WERI-Rb-1 (cell line): ENCODE measurements around the gene KIF5A.
A peak's percentile ranks its signal among the peaks of the same experiment; 100 is the strongest.

Source experiments
- DNase-seq: peaks from one replicate; pipeline ENCODE4 v3.0.0-alpha.2; 2020
- H3K27ac ChIP-seq: fragments of 250-450 bp; sonication (Bioruptor Pico); 2 replicates; pipeline ENCODE4 v1.5.1; 2020; ENCODE audit warnings: mild to moderate bottlenecking, moderate library complexity
- H3K27me3 ChIP-seq: fragments of 250-450 bp; sonication (Bioruptor Pico); 2 replicates; pipeline ENCODE4 v1.5.1; 2021; ENCODE audit warnings: mild to moderate bottlenecking, low read depth, moderate library complexity; ENCODE audit not compliant: insufficient read depth, severe bottlenecking
- H3K36me3 ChIP-seq: fragments of 250-450 bp; sonication (Bioruptor Pico); 2 replicates; pipeline ENCODE4 v1.5.1; 2020; ENCODE audit warnings: mild to moderate bottlenecking, moderate library complexity
- H3K4me3 ChIP-seq: 2 replicates; pipeline ENCODE4 v1.5.1; 2011; ENCODE audit warnings: low read depth, mild to moderate bottlenecking, control low read depth, low read length
- H3K9me3 ChIP-seq: fragments of 250-450 bp; sonication (Bioruptor Pico); 2 replicates; pipeline ENCODE4 v1.5.1; 2021; ENCODE audit warnings: mild to moderate bottlenecking, moderate library complexity; ENCODE audit not compliant: severe bottlenecking
- TF ChIP-seq, protein P1 (sequence below): IDR thresholded peaks from 2 replicates; pipeline ENCODE4 v1.5.1; 2011; ENCODE audit warnings: low read depth, mild to moderate bottlenecking, control low read depth, inconsistent platforms, low read length

Gene KIF5A

DNA sequence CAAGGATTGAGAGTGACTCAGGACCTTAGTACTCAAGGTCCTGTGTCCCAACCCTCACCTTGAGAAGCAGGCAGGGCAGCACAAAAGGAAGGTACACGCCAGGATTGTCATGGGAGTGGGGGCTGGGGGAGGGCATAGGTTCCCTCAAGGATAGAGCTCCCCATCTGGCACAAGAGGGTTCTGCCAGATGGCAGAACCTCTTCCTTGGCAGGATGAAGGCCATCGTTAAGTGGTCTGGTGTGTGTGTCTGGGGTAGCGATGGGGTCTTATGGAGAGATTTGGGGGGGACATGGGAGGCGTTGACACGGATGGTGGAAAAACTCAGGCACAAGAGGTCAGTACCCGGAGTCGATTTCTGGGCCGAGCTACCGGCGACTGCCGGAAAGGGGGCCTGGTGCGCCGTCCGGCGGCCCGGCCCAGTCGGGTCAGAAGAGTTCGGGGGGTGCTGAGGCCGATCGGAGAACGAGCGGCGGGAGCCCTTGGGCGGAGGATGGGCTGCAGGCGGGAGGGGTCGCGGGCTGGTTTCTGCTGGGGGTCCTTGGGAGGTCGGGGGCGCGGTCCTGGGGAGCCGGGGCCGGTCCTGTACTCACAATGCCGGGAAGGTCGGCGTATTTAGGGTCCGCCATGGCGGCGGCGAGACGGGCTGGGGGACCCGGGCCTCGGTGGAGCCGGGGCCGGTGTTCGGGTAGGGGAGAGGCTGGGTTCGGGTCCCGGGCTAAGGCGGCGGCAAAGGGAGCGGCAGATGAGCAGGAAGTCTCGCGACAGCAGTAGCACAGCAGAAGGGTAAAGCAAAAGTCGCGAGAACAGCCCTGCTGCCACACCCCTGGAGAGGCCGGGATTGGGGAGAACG is 3.2 kb upstream of the KIF5A start, which contains the start of gene DCTN2:
TSS of gene DCTN2 (minus strand) at position 755 of the 850 bp plus-strand sequence. CDS start at position 626, 129 bp downstream.
- TF ChIP-seq, protein P1, sequence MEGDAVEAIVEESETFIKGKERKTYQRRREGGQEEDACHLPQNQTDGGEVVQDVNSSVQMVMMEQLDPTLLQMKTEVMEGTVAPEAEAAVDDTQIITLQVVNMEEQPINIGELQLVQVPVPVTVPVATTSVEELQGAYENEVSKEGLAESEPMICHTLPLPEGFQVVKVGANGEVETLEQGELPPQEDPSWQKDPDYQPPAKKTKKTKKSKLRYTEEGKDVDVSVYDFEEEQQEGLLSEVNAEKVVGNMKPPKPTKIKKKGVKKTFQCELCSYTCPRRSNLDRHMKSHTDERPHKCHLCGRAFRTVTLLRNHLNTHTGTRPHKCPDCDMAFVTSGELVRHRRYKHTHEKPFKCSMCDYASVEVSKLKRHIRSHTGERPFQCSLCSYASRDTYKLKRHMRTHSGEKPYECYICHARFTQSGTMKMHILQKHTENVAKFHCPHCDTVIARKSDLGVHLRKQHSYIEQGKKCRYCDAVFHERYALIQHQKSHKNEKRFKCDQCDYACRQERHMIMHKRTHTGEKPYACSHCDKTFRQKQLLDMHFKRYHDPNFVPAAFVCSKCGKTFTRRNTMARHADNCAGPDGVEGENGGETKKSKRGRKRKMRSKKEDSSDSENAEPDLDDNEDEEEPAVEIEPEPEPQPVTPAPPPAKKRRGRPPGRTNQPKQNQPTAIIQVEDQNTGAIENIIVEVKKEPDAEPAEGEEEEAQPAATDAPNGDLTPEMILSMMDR: peak; percentile 30; the same call in 1 of the 2 replicates
- Histone ChIP-seq H3K9me3 (no peaks in the 10 kb centered on the region), H3K27me3 (no peaks in the 10 kb centered on the region), H3K27ac (peak within 1 kb of the TSS; percentile 91), H3K4me3 (peak within 1 kb of the TSS; percentile 90), H3K36me3 (peaks cover 20% of the 10 kb centered on the region)
- DNase-seq: peak; percentile 97

DNA sequence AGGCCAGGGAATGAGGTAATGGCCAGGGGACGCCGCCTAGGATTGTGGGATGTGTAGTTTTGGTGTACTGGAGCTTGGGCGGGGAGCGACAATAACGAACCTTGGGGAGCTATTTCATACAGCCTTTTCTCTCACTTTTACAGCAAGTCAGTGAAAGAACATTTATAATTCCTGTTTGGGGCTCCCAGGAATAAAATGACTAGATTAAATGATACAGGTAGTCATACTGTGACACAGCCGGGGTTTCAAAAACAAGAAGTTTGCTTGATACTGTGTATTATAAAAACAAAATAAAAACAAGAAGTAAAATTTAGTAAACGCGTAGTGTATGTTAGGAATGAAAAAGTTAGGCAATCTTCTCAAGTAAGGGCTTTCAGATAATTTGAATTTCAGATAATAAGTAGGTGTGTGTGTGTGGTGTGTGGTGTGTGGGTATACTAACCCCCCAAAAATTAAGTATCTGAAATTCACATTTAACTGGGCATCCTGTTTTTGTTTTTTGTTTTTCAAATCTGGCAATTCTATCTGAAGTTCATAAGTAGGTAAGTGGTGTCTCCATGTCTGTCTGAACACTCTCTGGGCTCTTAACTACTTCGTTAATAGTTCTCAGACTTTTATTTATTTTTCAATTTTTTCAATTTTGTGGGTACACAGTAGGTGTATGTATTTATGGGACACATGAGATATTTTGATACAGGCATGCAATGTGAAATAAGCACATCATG is 2.4 kb upstream of the KIF5A start:
- Histone ChIP-seq H3K27ac (no peak overlapping the region; the same call in 1 of the 2 replicates), H3K4me3 (peak overlapping the region; percentile 90), H3K9me3 (no peaks in the 10 kb centered on the region), H3K27me3 (no peaks in the 10 kb centered on the region), H3K36me3 (peaks cover 15% of the 10 kb centered on the region)
- no peak for DNase-seq
- TF ChIP-seq, protein P1: no peak

DNA sequence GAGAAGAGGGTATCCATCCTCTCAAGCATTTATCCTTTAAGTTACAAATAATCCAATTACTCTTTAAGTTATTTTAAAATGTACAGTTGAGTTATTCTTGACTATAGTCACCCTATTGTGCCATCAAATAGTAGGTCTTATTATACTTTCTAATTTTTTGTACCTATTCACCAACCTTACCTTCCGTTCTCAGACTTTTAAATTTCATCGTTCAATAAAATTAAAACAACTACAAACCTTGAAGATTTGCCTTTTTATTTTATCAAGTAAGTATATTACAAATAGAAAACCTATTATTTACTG is 1.9 kb upstream of the KIF5A start:
- H3K27me3 ChIP-seq: no peaks in the 10 kb centered on the region
- H3K36me3 ChIP-seq: peaks cover 10% of the 10 kb centered on the region
- H3K9me3 ChIP-seq: no peaks in the 10 kb centered on the region
- TF ChIP-seq, protein P1: no peak
- H3K27ac ChIP-seq: no peak overlapping the region
- H3K4me3 ChIP-seq: no peak overlapping the region
- DNase-seq: no peak

DNA sequence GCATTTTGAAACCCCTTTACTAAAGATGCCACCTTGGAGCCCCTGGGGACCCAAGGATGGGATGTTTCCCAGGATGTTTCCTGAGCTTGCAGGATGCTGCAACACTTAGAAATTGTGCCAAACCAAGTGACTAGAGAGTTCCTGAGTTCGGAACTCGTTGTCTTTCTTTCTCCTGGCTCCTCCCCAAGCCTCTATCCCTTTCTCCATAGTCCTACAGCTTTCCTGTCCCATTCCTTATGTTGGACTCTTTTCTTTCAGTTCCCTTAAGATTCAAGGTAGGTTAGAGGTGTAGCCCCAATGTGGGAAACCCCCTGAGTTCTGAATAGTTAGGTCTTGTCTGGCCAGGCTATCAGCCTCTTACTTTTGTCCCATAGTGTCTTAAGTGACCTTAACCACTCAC is 1.4 kb upstream of the KIF5A start:
- no peak overlapping the region for H3K27ac ChIP-seq
- no peaks in the 10 kb centered on the region for H3K9me3 ChIP-seq
- peaks cover 10% of the 10 kb centered on the region for H3K36me3 ChIP-seq
- no peaks in the 10 kb centered on the region for H3K27me3 ChIP-seq
- TF ChIP-seq, protein P1: no peak
- no peak for DNase-seq
- H3K4me3 ChIP-seq: no peak overlapping the region

DNA sequence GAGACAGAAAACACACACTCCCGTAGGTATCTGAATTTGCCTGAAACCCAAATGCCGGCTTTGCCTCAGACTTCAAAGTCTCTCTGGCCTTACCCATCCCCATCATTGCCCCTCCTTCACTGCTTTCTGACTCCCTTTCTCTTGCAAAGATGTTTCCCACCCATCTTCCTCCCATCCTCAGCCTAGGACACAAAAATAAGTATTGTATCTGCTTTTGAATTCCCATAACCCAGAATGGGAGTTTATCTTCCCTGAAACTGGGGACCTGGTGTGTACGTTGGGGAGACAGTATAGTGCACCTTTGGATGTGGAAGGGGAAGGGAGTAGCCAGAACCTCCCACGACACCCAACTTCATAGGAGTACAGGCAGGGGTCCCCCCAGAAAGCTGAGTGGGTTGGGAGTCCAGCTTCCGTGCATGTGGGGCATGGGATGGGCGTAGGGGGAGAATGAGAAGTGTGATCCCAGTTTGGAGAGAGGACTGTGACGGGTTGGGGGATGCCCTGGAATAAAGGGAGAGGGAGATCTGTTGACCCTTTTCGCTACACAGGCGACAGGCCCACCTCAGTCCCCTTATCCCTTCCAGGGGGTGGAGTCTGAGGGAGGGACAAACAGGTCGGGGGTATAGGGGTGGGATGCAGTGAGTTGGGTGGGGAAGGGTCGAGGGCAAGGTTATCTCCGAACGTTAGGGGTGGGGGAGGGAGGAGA is 488 bp upstream of the KIF5A start:
- DNase-seq: no peak
- peaks cover 10% of the 10 kb centered on the region for H3K36me3 ChIP-seq
- no peaks in the 10 kb centered on the region for H3K27me3 ChIP-seq
- H3K27ac ChIP-seq: no peak overlapping the region
- TF ChIP-seq, protein P1: no peak
- no peaks in the 10 kb centered on the region for H3K9me3 ChIP-seq
- peak overlapping the region; percentile 50 for H3K4me3 ChIP-seq
